OCI-LY3 (cell line): ENCODE data around the gene MYL3.

ENCODE experiments used
- H2AFZ ChIP-seq: fragments of 200-600, 300-600 bp; shearing (Covaris generic); 2 replicates; pipeline ENCODE4 v1.6.0; 2014; ENCODE audit warnings: antibody characterized with exemption, low read depth, low read length
- H3K27ac ChIP-seq: fragments of 200-600, 300-600 bp; sonication (generic); 2 replicates; pipeline ENCODE4 v1.5.1; 2014; ENCODE audit warnings: mild to moderate bottlenecking, low read length, moderate library complexity, mixed read lengths
- H3K27me3 ChIP-seq: fragments of 200-600, 300-600 bp; sonication (generic); 2 replicates; pipeline ENCODE4 v1.6.1; 2014; ENCODE audit warnings: low read depth, low read length, mixed read lengths
- H3K36me3 ChIP-seq: fragments of 200-600, 300-600 bp; sonication (generic); replicated peaks from 2 replicates; pipeline ENCODE3; 2014; ENCODE audit warnings: low read depth, low read length, mixed read lengths
- H3K4me1 ChIP-seq: fragments of 300-600, 200-600 bp; sonication (generic); 2 replicates; pipeline ENCODE4 v1.6.1; 2014; ENCODE audit warnings: low read length, mixed read lengths
- H3K4me2 ChIP-seq: fragments of 200-600, 300-600 bp; sonication (generic); 2 replicates; pipeline ENCODE4 v1.6.1; 2014; ENCODE audit warnings: low read length, mixed read lengths
- H3K4me3 ChIP-seq: fragments of 300-600, 200-600 bp; sonication (generic); 2 replicates; pipeline ENCODE4 v1.5.1; 2014; ENCODE audit warnings: antibody characterized with exemption, mild to moderate bottlenecking, low read length, moderate library complexity
- H3K79me2 ChIP-seq: fragments of 300-600, 200-600 bp; shearing (Covaris generic); 2 replicates; pipeline ENCODE4 v1.6.1; 2014; ENCODE audit warnings: mild to moderate bottlenecking, low read length, mixed read lengths
- H3K9ac ChIP-seq: fragments of 300-600, 200-600 bp; shearing (Covaris generic); 2 replicates; pipeline ENCODE4 v1.6.0; 2014; ENCODE audit warnings: mild to moderate bottlenecking, low read length, moderate library complexity
- H3K9me3 ChIP-seq: fragments of 200-600, 300-600 bp; shearing (Covaris generic); 2 replicates; pipeline ENCODE4 v1.6.1; 2014; ENCODE audit warnings: low read length, mixed read lengths; ENCODE audit not compliant: insufficient read depth
- H4K20me1 ChIP-seq: fragments of 200-600, 300-600 bp; sonication (generic); 2 replicates; pipeline ENCODE4 v1.6.1; 2016; ENCODE audit warnings: low read length, mixed read lengths; ENCODE audit not compliant: insufficient read depth
- EZH2phosphoT487 ChIP-seq: fragments of 200-600 bp; shearing (Covaris generic); IDR thresholded peaks from 2 replicates; pipeline ENCODE4 v1.6.1; 2018; ENCODE audit warnings: antibody characterized with exemption, mixed run types, low read depth
- TF ChIP-seq, protein P1 (sequence below): fragments of 200-600, 300-600 bp; sonication (generic); IDR thresholded peaks from 2 replicates; pipeline ENCODE4 v1.5.1; 2014; ENCODE audit warnings: antibody characterized with exemption, low read length, low read depth

MYL3 gene

DNA sequence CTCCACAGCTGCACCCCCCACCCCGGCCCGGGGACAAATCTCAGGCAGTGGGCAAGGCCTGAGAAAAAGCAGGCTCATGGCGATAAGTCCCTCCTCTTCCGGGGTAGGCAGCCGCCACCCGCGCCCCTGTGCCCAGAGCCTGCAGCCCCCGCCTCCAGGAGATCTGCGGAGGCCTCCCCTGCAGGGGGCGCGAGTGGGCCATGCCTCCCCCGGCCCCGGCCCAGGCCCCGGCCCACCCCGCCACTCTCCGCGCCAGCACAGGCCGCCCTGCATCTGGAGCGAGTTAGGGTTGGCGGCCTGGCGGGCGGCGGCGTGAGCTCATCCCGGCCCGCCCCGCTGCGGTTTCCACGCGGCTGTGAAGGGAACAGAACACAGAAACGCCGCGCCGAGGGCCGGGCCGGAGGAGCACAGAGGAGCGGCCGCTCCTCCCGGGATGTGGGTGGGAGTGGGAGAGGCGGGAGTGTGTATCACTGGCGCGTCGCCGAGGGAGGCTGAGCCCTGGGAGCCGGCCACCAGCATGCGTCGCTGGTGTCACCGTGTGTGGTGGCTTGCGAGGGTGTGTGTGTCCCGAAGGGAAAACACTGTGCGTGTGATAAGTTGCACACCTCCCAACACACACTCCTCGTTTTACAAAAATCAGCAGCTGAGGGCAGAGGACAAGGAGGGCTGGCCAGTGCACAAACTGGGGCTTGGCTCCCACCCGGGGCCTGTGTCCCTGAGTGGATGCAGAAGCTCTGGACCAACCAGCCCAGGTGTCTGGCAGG lies 17.2 kb downstream of the MYL3 start:
- Histone ChIP-seq H3K27me3 (no peaks in the 10 kb centered on the region), H4K20me1 (no peaks in the 10 kb centered on the region), H2AFZ (peak overlapping the region; percentile 88), H3K4me2 (peak overlapping the region; percentile 92), H3K4me1 (peaks cover 12% of the 10 kb centered on the region), H3K9me3 (peaks cover 4% of the 10 kb centered on the region; the same call in 1 of the 2 replicates), H3K36me3 (no peaks in the 10 kb centered on the region), H3K79me2 (no peaks in the 10 kb centered on the region), H3K4me3 (peak overlapping the region; percentile 85), H3K9ac (peak overlapping the region; percentile 87), H3K27ac (peak overlapping the region; percentile 45)
- TF ChIP-seq, protein P1, sequence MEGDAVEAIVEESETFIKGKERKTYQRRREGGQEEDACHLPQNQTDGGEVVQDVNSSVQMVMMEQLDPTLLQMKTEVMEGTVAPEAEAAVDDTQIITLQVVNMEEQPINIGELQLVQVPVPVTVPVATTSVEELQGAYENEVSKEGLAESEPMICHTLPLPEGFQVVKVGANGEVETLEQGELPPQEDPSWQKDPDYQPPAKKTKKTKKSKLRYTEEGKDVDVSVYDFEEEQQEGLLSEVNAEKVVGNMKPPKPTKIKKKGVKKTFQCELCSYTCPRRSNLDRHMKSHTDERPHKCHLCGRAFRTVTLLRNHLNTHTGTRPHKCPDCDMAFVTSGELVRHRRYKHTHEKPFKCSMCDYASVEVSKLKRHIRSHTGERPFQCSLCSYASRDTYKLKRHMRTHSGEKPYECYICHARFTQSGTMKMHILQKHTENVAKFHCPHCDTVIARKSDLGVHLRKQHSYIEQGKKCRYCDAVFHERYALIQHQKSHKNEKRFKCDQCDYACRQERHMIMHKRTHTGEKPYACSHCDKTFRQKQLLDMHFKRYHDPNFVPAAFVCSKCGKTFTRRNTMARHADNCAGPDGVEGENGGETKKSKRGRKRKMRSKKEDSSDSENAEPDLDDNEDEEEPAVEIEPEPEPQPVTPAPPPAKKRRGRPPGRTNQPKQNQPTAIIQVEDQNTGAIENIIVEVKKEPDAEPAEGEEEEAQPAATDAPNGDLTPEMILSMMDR: peak; percentile 73
- no peak for TF ChIP-seq EZH2phosphoT487

DNA sequence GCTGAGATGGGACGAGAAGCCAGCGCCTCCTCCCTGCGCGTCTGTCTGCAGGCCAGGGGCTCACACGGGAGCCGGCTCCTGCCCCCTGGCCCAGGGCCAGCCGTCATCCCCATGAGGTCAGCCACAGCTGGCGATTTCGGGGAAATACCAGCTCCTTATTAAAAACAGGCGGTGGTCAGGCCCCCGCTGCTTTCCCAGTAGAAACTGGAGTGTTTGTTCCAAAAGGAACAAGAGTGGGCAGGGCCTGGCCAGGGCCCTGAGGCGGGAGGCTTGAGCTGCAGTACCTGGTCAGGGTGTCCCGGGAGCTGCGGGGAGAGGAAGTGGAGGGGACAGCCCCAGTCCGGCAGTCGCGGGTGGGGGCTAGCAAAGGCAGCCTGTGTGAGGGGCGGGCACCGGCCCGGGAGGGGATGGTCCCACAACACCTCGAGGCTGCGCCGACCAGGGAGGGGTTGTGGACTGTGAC lies 17.8 kb downstream of the MYL3 start:
- TF ChIP-seq, protein P1: no peak
- TF ChIP-seq EZH2phosphoT487: no peak
- Histone ChIP-seq H3K4me1 (peaks cover 12% of the 10 kb centered on the region), H3K27me3 (no peaks in the 10 kb centered on the region), H3K9me3 (peaks cover 6% of the 10 kb centered on the region; the same call in 1 of the 2 replicates), H3K79me2 (no peaks in the 10 kb centered on the region), H3K36me3 (peaks cover 1% of the 10 kb centered on the region), H3K9ac (peak overlapping the region; percentile 87), H3K4me2 (peak overlapping the region; percentile 92), H3K4me3 (peak overlapping the region; percentile 85), H2AFZ (peak overlapping the region; percentile 88), H4K20me1 (no peaks in the 10 kb centered on the region), H3K27ac (peak overlapping the region; percentile 45)

DNA sequence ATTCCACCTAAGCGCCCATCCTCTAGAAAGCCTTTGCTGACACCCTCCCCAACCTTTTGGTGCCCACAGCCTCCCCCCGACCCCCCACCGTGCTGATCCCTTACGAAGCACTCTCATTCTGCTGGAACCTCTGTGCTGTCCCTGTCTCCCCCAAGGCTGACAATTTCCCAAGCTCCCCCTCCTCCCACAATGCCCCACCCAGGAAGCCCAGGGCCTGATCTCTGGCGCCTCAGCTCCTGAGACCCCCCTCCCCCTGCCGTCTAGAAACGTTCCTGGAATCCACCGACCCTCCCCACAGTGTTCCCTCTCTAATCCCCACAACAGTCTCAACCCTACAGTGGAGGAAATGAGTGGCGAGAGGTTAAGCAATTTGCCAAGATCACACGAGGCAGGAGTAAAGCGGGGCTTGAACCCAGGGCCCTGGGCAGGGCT lies 18.3 kb downstream of the MYL3 start:
- Histone ChIP-seq H3K27ac (no peak overlapping the region; the same call in 1 of the 2 replicates), H3K36me3 (peaks cover 3% of the 10 kb centered on the region), H2AFZ (peak overlapping the region; percentile 88), H3K4me1 (peaks cover 12% of the 10 kb centered on the region), H3K79me2 (no peaks in the 10 kb centered on the region), H3K4me3 (peak overlapping the region; percentile 85), H4K20me1 (no peaks in the 10 kb centered on the region), H3K9ac (peak overlapping the region; percentile 87), H3K4me2 (peak overlapping the region; percentile 92), H3K9me3 (peaks cover 8% of the 10 kb centered on the region; the same call in 1 of the 2 replicates), H3K27me3 (no peaks in the 10 kb centered on the region)
- no peak for TF ChIP-seq EZH2phosphoT487
- TF ChIP-seq, protein P1: no peak

DNA sequence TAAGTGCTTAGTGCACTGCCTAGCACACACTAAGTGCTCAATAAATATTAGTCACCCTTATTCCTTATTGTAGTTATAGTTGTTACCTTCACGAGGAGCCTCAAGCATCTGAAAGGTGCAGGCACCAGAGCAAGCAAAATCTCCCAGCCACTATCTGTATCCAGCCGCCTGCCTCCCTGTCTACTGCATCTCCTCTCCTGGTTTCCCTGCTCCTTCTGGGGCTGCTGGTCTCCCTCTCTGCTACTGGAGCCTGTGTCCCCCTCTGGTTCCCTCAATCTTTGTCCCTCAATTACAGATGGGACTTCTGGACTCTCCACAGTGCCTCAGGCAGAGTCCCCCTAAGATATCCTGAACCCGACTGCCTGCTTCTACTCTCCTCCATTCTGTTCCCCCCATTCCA lies 18.8 kb downstream of the MYL3 start:
- no peak for TF ChIP-seq EZH2phosphoT487
- TF ChIP-seq, protein P1: no peak
- H2AFZ ChIP-seq: no peak overlapping the region
- H3K9me3 ChIP-seq: peaks cover 9% of the 10 kb centered on the region; the same call in 1 of the 2 replicates
- H3K27me3 ChIP-seq: no peaks in the 10 kb centered on the region
- H3K36me3 ChIP-seq: peaks cover 3% of the 10 kb centered on the region
- H3K9ac ChIP-seq: no peak overlapping the region
- H3K4me3 ChIP-seq: no peak overlapping the region
- H3K4me2 ChIP-seq: no peak overlapping the region
- H3K27ac ChIP-seq: no peak overlapping the region
- peaks cover 12% of the 10 kb centered on the region for H3K4me1 ChIP-seq
- no peaks in the 10 kb centered on the region for H4K20me1 ChIP-seq
- no peaks in the 10 kb centered on the region for H3K79me2 ChIP-seq
